ENCODE results near the gene SEC16A.
A peak's percentile ranks its signal among the peaks of the same experiment; 100 is the strongest.

Gene SEC16A

GRCh38 chr9:136499935-136500910 is 17.4 kb upstream of the SEC16A start:
- DNase-seq, result no peak

GRCh38 chr9:136499071-136499934 is 16.5 kb upstream of the SEC16A start:
- no peak for DNase-seq

GRCh38 chr9:136497916-136498695 is 15.3 kb upstream of the SEC16A start:
- no peak for DNase-seq

- no peak for DNase-seq
Measured at GRCh38 chr9:136496801-136497620, 14.2 kb upstream of the SEC16A start.

GRCh38 chr9:136496181-136496580 is 13.3 kb upstream of the SEC16A start:
- no peak for DNase-seq

GRCh38 chr9:136495238-136495800 is 12.5 kb upstream of the SEC16A start:
- DNase-seq, result no peak

- DNase-seq, result no peak
Measured at GRCh38 chr9:136494531-136495215, 11.8 kb upstream of the SEC16A start.

GRCh38 chr9:136494012-136494411 is 11.2 kb upstream of the SEC16A start:
- DNase-seq, result no peak

GRCh38 chr9:136493567-136493971 is 10.7 kb upstream of the SEC16A start:
- no peak for DNase-seq

- no peak for DNase-seq
Measured at GRCh38 chr9:136492978-136493522, 10.2 kb upstream of the SEC16A start.

- DNase-seq, result no peak
Measured at GRCh38 chr9:136489731-136490130, 6.9 kb upstream of the SEC16A start.

- no peak for DNase-seq
Measured at GRCh38 chr9:136488247-136489214, 5.7 kb upstream of the SEC16A start.

- DNase-seq, result no peak
Measured at GRCh38 chr9:136487672-136488071, 4.8 kb upstream of the SEC16A start.

GRCh38 chr9:136486823-136487620 is 4.2 kb upstream of the SEC16A start:
- DNase-seq, result no peak

- DNase-seq, result no peak
Measured at GRCh38 chr9:136486131-136486530, 3.3 kb upstream of the SEC16A start.

- peak; percentile 12 for DNase-seq
Measured at GRCh38 chr9:136485049-136486045, 2.5 kb upstream of the SEC16A start.

Data from GF-D8 (cell line).